B cell (primary cell): ENCODE measurements around the gene TEC. TPM values are rescaled to one million over a fixed set of nuclear protein-coding genes. Genes with fewer than 3 reads are reported as not detected.

Source experiments
- ATAC-seq: fragments of 200-7000 bp; cut with Tn5 transposase; one replicate; pipeline ENCODE4 v1.10.0; 2021; ENCODE audit warnings: low read depth, mild to moderate bottlenecking, moderate number of reproducible peaks, moderate library complexity
- CTCF ChIA-PET: fragments of 350-600 bp; sonication (Branson Sonifier 250); formaldehyde crosslinking; loops from one replicate; lab custom pipeline; 2021; ENCODE audit warnings: antibody characterized with exemption, inconsistent platforms; lab: Charles Lee
- POLR2A ChIA-PET: fragments of 350-600 bp; sonication (Branson Sonifier 250); formaldehyde crosslinking; loops from one replicate; lab custom pipeline; 2021; ENCODE audit warnings: antibody characterized with exemption; lab: Charles Lee
- DNase-seq: peaks from one replicate; pipeline ENCODE4 v3.0.0; 2013
- H2AFZ ChIP-seq: 2 replicates; pipeline ENCODE4 v1.6.1; 2012; ENCODE audit warnings: mild to moderate bottlenecking, low read depth, low read length; ENCODE audit not compliant: insufficient read depth, poor library complexity, severe bottlenecking
- H3K27ac ChIP-seq, 2 donors: 1 replicate in 1 of 2; 2 replicates in 1 of 2; pipeline ENCODE4 v1.5.1; 2012 to 2013; ENCODE audit warnings: low read length in 2 of 2, mild to moderate bottlenecking in 2 of 2, moderate library complexity in 1 of 2
- H3K27me3 ChIP-seq, 4 experiments: fragments of 200-600 bp in 1 of 4; sonication (generic) in 1 of 4; replicated peaks in 1 of 4; 1 replicate in 2 of 4; 2 replicates in 2 of 4; pipeline versions ENCODE4 v1.6.1 to v1.7.0; 2013 to 2016; ENCODE audit warnings: low read length in 3 of 4, mild to moderate bottlenecking in 2 of 4, mixed read lengths in 1 of 4, moderate library complexity in 1 of 4; ENCODE audit not compliant: insufficient read depth in 4 of 4, control insufficient read depth in 3 of 4; ENCODE audit errors: control extremely low read depth in 1 of 4
- H3K36me3 ChIP-seq, 2 experiments: replicated peaks in 1 of 2; 1 replicate in 1 of 2; 2 replicates in 1 of 2; pipeline versions ENCODE4 v1.6.1 to v1.7.1; 2013; ENCODE audit warnings: low read length in 1 of 2; ENCODE audit not compliant: insufficient read depth in 2 of 2, control insufficient read depth in 1 of 2; ENCODE audit errors: control extremely low read depth in 1 of 2, extremely low read depth in 1 of 2
- H3K4me1 ChIP-seq, 2 donors: fragments of 200-600 bp in 1 of 2; sonication (generic) in 1 of 2; 1 replicate in 1 of 2; 2 replicates in 1 of 2; pipeline versions ENCODE4 v1.5.1 to v1.6.1; 2013 to 2017; ENCODE audit warnings: low read length in 2 of 2; ENCODE audit not compliant: control insufficient read depth in 2 of 2, insufficient read depth in 2 of 2
- H3K4me2 ChIP-seq: replicated peaks from 2 replicates; pipeline ENCODE3; 2012; ENCODE audit warnings: mild to moderate bottlenecking, low read depth, low read length; ENCODE audit not compliant: poor library complexity, severe bottlenecking
- H3K4me3 ChIP-seq, 5 experiments: fragments of 200-600 bp in 1 of 5; sonication (generic) in 1 of 5; 1 replicate in 3 of 5; 2 replicates in 2 of 5; pipeline versions ENCODE4 v1.5.1 to v1.7.0; 2011 to 2016; ENCODE audit warnings: low read length in 4 of 5, mild to moderate bottlenecking in 4 of 5, low read depth in 2 of 5, control low read depth in 1 of 5, moderate library complexity in 1 of 5; ENCODE audit not compliant: insufficient read depth in 1 of 5; ENCODE audit errors: control extremely low read depth in 1 of 5, extremely low read depth in 1 of 5
- H3K79me2 ChIP-seq: fragments of 200-600 bp; sonication (generic); one replicate; pipeline ENCODE4 v1.6.0; 2016; ENCODE audit warnings: low read length; ENCODE audit not compliant: control insufficient read depth, insufficient read depth
- H3K9ac ChIP-seq: fragments of 200-600 bp; sonication (generic); 2 replicates; pipeline ENCODE4 v1.6.1; 2017; ENCODE audit warnings: mild to moderate bottlenecking, low read length, moderate library complexity
- H3K9me3 ChIP-seq, 3 donors: one replicate each; pipeline versions ENCODE4 v1.6.1 to v1.7.1; 2013; ENCODE audit warnings: low read length in 2 of 3; ENCODE audit not compliant: control insufficient read depth in 2 of 3, insufficient read depth in 1 of 3; ENCODE audit errors: control extremely low read depth in 1 of 3
- H4K20me1 ChIP-seq: 2 replicates; pipeline ENCODE4 v1.6.0; 2012; ENCODE audit warnings: mild to moderate bottlenecking, low read length; ENCODE audit not compliant: insufficient read depth, control insufficient read depth, poor library complexity, severe bottlenecking
- H3K27ac Mint-ChIP-seq: one replicate; pipeline ENCODE4 v1.8.0; 2021; ENCODE audit warnings: mixed read lengths
- H3K27me3 Mint-ChIP-seq: one replicate; pipeline ENCODE4 v1.8.0; 2021; ENCODE audit warnings: mixed read lengths
- H3K4me1 Mint-ChIP-seq: one replicate; pipeline ENCODE4 v1.8.0; 2021; ENCODE audit warnings: mixed read lengths
- H3K4me3 Mint-ChIP-seq: one replicate; pipeline ENCODE4 v1.8.0; 2021; ENCODE audit warnings: mixed read lengths
- H3K9me3 Mint-ChIP-seq: one replicate; pipeline ENCODE4 v1.8.0; 2022; ENCODE audit warnings: mixed read lengths; ENCODE audit not compliant: insufficient read depth
- EZH2 ChIP-seq: IDR thresholded peaks from 2 replicates; pipeline ENCODE4 v1.6.1; 2012; ENCODE audit warnings: borderline replicate concordance, low read depth, mild to moderate bottlenecking, moderate library complexity, low read length; ENCODE audit not compliant: insufficient read depth, poor library complexity, severe bottlenecking
- WGBS: methylation state at CpG from one replicate; pipeline ENCODE4 v1.1.5; 2013; ENCODE audit warnings: missing lambda C conversion rate; ENCODE audit not compliant: insufficient coverage; 5-methylcytosine and 5-hydroxymethylcytosine counted together
- intact Hi-C: fragments of 100-400 bp; cut with micrococcal nuclease; formaldehyde crosslinking; loops from one replicate; pipeline ENCODE4 v1.10.0; 2022
- polyA plus RNA-seq: library from polyadenylated mRNA; depleted of rRNA; stranded (reverse); fragments of >200 nt; gene quantifications from 2 replicates; pipeline ENCODE4 v1.2.3, GENCODE V29; 2012
- total RNA-seq, 2 donors: library from RNA; stranded (reverse); fragments of 120-200 nt in 1 of 2; gene quantifications; 1 replicate in 1 of 2; 2 replicates in 1 of 2; pipeline versions ENCODE4 v1.2.3 to v1.2.4, GENCODE V29; 2013 to 2022
- TF ChIP-seq, protein P1 (sequence below): fragments of 200-600 bp; IDR thresholded peaks from one replicate; pipeline ENCODE4 v1.8.0; 2022; ENCODE audit warnings: antibody characterized with exemption, mild to moderate bottlenecking

The TEC gene
- total and polyA plus RNA-seq, 2 donors (not counting 1 experiment from before 2014, with no cell fraction given) = 2.0 to 8.3 TPM

DNA sequence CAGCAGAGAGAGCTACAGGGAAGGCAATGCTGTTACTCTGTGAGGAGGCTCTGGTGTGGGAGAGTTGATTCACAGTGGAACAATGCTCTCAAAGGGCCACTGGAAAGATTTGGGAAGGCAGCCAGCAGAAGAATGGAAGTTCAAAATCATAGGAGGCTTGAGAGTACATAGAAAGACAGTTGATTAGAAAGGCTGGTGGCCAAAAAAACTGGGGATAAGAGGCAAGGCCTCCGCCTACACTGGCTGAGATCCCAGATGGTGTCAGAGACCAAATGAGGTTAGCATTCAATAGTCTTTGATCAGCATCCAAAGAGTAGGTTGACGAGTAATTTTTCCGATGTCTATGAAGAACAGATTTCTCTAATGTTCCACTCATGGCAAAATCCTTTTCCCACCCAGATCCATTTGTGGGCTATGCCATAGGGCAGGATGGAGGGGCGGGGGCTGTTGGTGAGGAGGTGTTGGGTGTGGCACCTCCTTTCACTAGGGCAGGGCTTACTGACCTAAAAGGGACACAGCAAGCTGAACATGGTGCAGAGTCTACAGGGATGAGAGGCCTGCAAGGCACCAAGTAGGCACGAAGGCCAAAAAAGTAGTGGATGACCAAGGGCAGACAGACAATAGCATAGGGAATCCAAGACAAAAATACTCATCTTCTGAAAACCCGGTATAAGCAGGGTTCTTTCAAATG, 15.1 kb downstream of the TEC start:
- Histone ChIP-seq H3K36me3 (no peaks in the 10 kb centered on the region), H3K4me2 (no peak overlapping the region), H4K20me1 (peaks cover 7% of the 10 kb centered on the region), H3K9ac (no peak overlapping the region), H2AFZ (no peak overlapping the region), H3K79me2 (peaks cover 61% of the 10 kb centered on the region), H3K9me3 (no peaks in the 10 kb centered on the region), H3K4me3 (no peak overlapping the region), H3K27me3 (no peaks in the 10 kb centered on the region), H3K27ac (no peak overlapping the region), H3K4me1 (no peaks in the 10 kb centered on the region)
- Mint-ChIP-seq H3K4me3 (no peak overlapping the region), H3K4me1 (peaks cover 5% of the 10 kb centered on the region), H3K9me3 (no peaks in the 10 kb centered on the region), H3K27me3 (no peaks in the 10 kb centered on the region), H3K27ac (no peak overlapping the region)
- ATAC-seq (no peak), DNase-seq (no peak)
- no peak for TF ChIP-seq EZH2
- TF ChIP-seq, protein P1, sequence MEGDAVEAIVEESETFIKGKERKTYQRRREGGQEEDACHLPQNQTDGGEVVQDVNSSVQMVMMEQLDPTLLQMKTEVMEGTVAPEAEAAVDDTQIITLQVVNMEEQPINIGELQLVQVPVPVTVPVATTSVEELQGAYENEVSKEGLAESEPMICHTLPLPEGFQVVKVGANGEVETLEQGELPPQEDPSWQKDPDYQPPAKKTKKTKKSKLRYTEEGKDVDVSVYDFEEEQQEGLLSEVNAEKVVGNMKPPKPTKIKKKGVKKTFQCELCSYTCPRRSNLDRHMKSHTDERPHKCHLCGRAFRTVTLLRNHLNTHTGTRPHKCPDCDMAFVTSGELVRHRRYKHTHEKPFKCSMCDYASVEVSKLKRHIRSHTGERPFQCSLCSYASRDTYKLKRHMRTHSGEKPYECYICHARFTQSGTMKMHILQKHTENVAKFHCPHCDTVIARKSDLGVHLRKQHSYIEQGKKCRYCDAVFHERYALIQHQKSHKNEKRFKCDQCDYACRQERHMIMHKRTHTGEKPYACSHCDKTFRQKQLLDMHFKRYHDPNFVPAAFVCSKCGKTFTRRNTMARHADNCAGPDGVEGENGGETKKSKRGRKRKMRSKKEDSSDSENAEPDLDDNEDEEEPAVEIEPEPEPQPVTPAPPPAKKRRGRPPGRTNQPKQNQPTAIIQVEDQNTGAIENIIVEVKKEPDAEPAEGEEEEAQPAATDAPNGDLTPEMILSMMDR = no peak
- intact Hi-C loops = no loop called here
- CTCF ChIA-PET = interaction anchor here (1.2 to 1.5 kb wide), 2 partner anchors 10 to 20 kb away, joined by 3 to 6 read pairs; no protein-coding TSS in a partner anchor
- 94% methylated on average over 3 of the region's 6 CpGs for WGBS
- POLR2A ChIA-PET = no interaction called here

DNA sequence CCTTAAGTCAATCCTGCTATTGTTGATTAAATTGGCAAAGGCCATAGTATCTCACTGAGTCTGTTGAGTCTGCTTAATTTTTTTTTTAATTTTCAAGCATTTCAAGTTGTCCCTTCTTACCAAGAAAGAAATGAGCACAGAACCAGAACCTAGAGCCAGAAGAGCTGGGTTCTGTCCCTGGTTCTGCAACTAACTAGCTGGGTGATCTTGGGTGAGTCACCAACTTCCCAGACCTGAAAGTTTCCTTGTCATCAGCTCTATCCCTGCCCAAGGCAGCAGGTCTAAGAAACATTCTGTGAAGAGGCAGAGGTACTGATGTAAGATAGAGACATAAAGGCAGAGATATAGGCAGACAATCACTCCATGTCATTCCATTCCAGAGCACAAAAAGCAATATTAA, 17.3 kb downstream of the TEC start:
- H2AFZ ChIP-seq = no peak overlapping the region
- H3K4me1 ChIP-seq = no peaks in the 10 kb centered on the region
- H3K27me3 ChIP-seq = no peaks in the 10 kb centered on the region
- H3K9me3 ChIP-seq = no peaks in the 10 kb centered on the region
- peaks cover 7% of the 10 kb centered on the region for H4K20me1 ChIP-seq
- ChIA-PET POLR2A (no interaction called here), CTCF (no interaction called here)
- H3K36me3 ChIP-seq = no peaks in the 10 kb centered on the region
- H3K4me3 ChIP-seq = no peak overlapping the region
- H3K27ac ChIP-seq = no peak overlapping the region
- DNase-seq (no peak), ATAC-seq (no peak)
- intact Hi-C loops = no loop called here
- no peak overlapping the region for H3K4me2 ChIP-seq
- Mint-ChIP-seq H3K4me1 (peaks cover 14% of the 10 kb centered on the region), H3K27me3 (no peaks in the 10 kb centered on the region), H3K27ac (no peak overlapping the region), H3K9me3 (no peaks in the 10 kb centered on the region), H3K4me3 (no peak overlapping the region)
- TF ChIP-seq EZH2 = no peak
- TF ChIP-seq, protein P1 = no peak
- peaks cover 47% of the 10 kb centered on the region for H3K79me2 ChIP-seq
- H3K9ac ChIP-seq = no peak overlapping the region
